ENCODE results near the gene NFE2L3.
"Not testable (repeated sequence)": the region's sequence is repeated elsewhere in the genome, so short reads cannot be mapped to it uniquely, and the experiment has no call there.

NFE2L3 gene

GRCh38 chr7:26168458-26169023, 16.5 kb downstream of the NFE2L3 start:
- no peak for DNase-seq (ENCODE audit: low read depth)

DNA sequence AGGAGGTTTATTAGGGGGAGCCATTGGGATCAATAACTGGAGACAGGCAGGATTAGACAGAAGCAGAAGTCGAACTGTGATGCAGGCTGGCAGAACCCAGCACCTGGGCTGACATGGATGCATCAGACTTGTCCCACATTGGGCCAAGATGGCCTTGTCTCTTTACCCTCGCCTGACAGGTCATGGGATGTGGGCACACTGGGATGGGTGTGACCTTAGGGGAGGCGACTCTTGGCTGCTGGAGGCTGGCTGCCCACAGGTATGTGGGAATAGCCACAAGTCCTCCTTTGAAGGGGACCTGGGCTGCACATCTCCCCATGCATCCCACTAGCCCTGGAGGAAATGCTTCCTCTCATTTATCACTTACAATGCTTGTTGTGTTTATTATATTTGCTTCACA, 17.3 kb downstream of the NFE2L3 start:
- DNase-seq (ENCODE audit: low read depth), result no peak

DNA sequence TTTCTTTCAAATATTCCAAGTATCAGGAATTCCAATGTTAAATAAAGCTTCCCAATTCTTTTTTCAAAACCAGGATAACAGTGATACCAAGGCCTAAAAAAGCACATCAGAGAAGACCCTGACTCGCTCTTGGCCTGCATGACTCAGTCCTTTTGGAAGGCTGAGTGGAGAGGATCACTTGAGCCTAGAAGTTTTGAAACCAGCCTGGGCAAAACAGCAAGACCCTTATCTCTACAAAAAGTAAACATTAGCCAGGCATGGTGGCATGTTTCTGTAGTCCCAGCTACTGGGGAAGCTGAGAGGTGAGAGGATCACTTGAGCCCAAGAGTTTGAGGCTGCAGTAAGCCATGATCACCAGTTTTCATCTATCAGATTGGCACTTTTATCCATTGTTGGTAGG, 18.7 kb downstream of the NFE2L3 start:
- DNase-seq (ENCODE audit: low read depth), result no peak

DNA sequence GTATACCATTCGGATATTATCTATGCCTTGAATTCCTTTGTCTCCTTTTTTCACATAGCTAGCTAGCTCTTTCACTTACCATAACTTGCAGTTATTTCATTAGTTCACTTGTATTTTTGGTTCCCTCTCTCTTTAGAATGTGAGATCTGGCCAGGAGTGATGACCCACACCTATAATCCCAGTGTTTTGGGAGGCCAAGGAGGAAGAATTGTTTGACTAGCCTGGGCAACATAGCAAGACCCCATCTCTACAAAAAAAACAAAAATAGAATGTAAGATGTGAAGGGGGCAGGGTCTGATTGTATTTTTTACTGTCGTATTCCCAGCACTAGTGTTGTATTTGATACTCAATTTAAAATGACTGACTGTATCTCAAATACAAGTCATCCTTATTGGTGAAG, 19.6 kb downstream of the NFE2L3 start:
- no peak for DNase-seq (ENCODE audit: low read depth)

- DNase-seq (ENCODE audit: low read depth), result no peak
Observed at GRCh38 chr7:26172048-26172447, 20.1 kb downstream of the NFE2L3 start.

- not testable (repeated sequence) for DNase-seq (ENCODE audit: low read depth)
Observed at GRCh38 chr7:26175903-26176302, 23.9 kb downstream of the NFE2L3 start.

DNA sequence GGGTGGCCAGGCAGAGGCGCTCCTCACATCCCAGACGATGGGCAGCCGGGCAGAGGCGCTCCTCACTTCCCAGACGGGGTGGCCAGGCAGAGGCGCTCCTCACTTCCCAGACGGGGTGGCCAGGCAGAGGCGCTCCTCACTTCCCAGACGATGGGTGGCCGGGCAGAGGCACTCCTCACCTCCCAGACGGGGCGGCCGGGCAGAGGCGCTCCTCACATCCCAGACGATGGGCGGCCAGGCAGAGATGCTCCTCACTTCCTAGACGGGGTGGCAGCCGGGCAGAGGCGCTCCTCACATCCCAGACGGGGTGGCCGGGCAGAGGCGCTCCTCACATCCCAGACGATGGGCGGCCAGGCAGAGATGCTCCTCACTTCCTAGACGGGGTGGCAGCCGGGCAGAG, 24.7 kb downstream of the NFE2L3 start:
- DNase-seq (ENCODE audit: low read depth), result not testable (repeated sequence)

GRCh38 chr7:26177269-26177668, 25.3 kb downstream of the NFE2L3 start:
- DNase-seq (ENCODE audit: low read depth), result not testable (repeated sequence)

DNA sequence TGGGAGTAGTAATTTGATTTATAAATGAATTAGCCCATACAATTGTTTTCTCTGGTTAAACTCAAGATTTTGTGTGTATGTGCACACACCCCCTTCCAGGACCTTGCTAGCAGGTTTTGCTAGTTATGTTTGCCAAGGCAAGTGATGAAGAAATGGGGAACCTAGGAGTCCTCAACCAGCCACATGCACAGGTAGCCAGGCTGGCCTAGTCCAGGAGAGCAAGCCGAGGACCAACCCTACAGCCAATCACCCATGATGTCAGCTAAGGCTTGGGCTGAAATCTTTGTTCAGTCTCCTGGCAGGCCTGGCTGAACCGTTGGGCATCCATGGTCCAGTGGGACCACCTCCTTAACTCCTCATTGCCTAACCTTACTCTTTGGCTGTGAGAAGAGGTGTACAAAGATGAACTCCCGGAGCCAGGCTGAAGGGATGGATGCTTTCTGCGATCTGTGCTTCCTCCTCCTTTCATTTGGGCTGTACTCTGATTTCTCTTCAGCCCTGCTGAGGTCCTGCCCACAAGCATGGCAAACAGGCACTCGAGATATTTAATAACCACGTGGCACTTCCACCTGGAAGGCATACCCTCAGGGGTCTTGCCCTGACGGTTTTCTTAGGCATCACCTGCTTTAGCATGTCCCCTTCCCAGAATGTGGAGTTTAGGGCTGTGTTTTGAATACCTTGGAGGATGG, 26.4 kb downstream of the NFE2L3 start:
- no peak for DNase-seq (ENCODE audit: low read depth)

DNA sequence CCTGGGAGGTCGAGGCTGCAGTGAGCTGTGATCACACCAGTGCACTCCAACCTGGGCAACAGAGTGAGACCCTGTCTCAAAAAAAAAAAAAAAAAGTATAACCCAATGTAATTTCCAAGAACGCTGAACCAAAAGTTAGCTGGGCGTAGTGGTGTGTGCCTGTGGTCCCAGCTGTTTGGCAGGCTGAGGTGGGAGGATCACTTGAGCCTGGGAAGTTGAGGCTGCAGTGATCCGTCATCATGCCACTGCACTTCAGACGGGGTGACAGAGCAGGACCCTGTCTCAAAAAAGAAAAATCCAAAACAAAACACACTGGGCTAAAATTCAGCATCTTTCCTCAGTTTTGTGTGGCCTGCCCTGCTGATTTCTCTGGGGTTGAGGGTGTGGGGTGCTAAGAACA, 27.4 kb downstream of the NFE2L3 start:
- no peak for DNase-seq (ENCODE audit: low read depth)

DNA sequence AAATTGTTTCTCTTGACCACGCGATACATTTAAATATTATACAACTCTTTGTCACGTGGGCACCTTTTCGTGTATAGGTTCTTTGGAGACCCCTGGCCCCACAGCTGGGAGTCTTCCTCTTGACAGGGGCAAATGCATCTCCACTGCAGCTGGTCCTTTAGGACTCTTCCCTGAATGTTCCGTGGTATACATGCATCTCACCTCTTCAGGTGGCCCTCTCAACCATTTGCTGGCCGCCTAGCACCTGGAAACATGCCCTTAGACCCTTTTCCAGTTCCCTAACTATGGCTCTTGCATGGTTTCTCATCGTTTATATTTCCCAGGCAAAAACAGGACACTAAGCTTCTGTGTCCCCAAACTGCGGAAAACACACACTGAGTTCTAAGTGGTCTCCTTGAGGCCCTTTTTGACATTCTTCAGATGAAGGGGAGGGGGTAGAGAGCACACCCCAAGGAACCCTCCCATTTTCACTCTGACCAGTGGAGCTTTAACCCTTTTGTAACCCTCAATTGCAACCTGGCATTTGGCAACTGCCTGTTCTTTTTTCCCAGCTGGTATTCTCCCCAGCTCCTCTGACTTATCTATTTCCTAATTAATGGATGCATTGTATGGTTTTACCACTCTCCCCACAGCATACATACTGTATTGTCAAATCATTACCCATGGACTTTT, 28.0 kb downstream of the NFE2L3 start:
- no peak for DNase-seq (ENCODE audit: low read depth)

- DNase-seq (ENCODE audit: low read depth), result no peak
Observed at GRCh38 chr7:26180792-26181198, 28.8 kb downstream of the NFE2L3 start.

- no peak for DNase-seq (ENCODE audit: low read depth)
Observed at GRCh38 chr7:26181474-26182227, 29.7 kb downstream of the NFE2L3 start.

DNA sequence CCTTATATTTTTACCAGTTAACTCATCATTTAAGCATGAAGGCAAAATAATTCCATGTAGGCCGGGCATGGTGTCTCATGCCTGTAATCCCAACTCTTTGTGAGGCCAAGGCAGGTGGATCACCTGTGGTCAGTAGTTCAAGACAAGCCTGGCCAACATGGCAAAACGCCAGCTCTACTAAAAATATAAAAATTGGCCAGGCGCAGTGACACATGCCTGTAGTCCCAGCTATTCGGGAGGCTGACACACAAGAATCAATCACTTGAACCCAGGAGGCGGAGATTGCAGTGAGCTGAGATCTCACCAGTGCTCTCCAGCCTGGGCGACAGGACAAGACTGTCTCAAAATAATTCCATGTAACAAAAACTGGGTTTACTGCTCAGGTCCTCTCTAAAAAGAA, 30.3 kb downstream of the NFE2L3 start:
- no peak for DNase-seq (ENCODE audit: low read depth)

DNA sequence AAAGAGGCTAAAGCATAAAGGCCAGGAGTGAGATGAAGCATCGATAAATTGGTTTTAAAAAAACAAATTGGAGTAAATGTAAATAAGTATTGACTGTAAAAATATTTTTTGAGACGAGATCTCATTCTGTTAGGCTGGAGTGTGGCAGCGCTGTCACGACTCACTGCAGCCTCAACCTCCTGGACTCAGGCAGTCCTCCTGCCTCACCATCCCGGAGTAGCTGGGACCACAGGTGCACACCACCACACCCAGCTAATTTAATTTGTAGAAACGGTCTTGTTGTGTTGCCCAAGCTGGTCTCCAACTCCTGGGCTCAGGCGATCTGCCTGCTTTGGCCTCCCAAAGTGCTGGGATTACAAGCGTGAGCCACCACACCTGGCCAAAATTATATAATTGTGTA, 30.7 kb downstream of the NFE2L3 start:
- DNase-seq (ENCODE audit: low read depth), result no peak

GRCh38 chr7:26183545-26184280, 31.7 kb downstream of the NFE2L3 start:
- DNase-seq (ENCODE audit: low read depth), result no peak

- DNase-seq (ENCODE audit: low read depth), result not testable (repeated sequence)
Observed at GRCh38 chr7:26184281-26185101, 32.5 kb downstream of the NFE2L3 start.

DNA sequence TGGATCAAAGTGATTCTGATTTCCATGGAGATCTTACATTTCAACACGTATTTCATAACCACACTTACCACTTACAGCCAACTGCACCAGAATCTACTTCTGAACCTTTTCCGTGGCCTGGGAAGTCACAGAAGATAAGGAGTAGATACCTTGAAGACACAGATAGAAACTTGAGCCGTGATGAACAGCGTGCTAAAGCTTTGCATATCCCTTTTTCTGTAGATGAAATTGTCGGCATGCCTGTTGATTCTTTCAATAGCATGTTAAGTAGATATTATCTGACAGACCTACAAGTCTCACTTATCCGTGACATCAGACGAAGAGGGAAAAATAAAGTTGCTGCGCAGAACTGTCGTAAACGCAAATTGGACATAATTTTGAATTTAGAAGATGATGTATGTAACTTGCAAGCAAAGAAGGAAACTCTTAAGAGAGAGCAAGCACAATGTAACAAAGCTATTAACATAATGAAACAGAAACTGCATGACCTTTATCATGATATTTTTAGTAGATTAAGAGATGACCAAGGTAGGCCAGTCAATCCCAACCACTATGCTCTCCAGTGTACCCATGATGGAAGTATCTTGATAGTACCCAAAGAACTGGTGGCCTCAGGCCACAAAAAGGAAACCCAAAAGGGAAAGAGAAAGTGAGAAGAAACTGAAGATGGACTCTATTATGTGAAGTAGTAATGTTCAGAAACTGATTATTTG, 33.3 kb downstream of the NFE2L3 start:
- DNase-seq (ENCODE audit: low read depth), result no peak

DNA sequence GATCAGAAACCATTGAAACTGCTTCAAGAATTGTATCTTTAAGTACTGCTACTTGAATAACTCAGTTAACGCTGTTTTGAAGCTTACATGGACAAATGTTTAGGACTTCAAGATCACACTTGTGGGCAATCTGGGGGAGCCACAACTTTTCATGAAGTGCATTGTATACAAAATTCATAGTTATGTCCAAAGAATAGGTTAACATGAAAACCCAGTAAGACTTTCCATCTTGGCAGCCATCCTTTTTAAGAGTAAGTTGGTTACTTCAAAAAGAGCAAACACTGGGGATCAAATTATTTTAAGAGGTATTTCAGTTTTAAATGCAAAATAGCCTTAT, 33.8 kb downstream of the NFE2L3 start:
- DNase-seq (ENCODE audit: low read depth), result no peak

Measured in stimulated activated CD8-positive, alpha-beta memory T cell treated with anti-CD3 and anti-CD28 coated beads, Interleukin-12 subunit alpha, Interleukin-12 subunit beta, amount 100 ng/mL, for 1 hour (primary cell).